ENCODE data around the gene C6orf89. TPM values are rescaled to one million over a fixed set of nuclear protein-coding genes. Genes with fewer than 3 reads are reported as not detected.

The C6orf89 gene
- total RNA-seq, 4 donors from 2014 or later = 29.8 to 42.1 (median 37.9) TPM

DNA sequence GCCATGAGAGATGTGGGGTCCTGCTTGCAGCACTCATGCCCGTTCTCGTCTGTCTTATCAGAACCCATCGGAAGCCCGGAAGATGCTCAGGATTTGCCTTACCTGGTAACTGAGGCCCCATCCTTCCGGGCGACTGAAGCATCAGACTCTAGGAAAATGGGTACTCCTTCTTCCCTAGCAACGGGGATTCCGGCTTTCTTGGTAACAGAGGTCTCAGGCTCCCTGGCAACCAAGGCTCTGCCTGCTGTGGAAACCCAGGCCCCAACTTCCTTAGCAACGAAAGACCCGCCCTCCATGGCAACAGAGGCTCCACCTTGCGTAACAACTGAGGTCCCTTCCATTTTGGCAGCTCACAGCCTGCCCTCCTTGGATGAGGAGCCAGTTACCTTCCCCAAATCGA is 77.1 kb downstream of the C6orf89 start:
- Histone ChIP-seq H3K4me3 (no peak overlapping the region), H3K27ac (no peak overlapping the region), H3K27me3 (no peaks in the 10 kb centered on the region), H3K4me1 (peaks cover 56% of the 10 kb centered on the region), H3K9me3 (no peaks in the 10 kb centered on the region), H3K36me3 (peaks cover 11% of the 10 kb centered on the region)
- TF ChIP-seq POLR2A (IDR thresholded peaks at IDR 0.05) (no peak), EP300 (IDR thresholded peaks at IDR 0.05) (no peak), POLR2AphosphoS5 (IDR thresholded peaks at IDR 0.05) (no peak)
- TF ChIP-seq, protein P1, sequence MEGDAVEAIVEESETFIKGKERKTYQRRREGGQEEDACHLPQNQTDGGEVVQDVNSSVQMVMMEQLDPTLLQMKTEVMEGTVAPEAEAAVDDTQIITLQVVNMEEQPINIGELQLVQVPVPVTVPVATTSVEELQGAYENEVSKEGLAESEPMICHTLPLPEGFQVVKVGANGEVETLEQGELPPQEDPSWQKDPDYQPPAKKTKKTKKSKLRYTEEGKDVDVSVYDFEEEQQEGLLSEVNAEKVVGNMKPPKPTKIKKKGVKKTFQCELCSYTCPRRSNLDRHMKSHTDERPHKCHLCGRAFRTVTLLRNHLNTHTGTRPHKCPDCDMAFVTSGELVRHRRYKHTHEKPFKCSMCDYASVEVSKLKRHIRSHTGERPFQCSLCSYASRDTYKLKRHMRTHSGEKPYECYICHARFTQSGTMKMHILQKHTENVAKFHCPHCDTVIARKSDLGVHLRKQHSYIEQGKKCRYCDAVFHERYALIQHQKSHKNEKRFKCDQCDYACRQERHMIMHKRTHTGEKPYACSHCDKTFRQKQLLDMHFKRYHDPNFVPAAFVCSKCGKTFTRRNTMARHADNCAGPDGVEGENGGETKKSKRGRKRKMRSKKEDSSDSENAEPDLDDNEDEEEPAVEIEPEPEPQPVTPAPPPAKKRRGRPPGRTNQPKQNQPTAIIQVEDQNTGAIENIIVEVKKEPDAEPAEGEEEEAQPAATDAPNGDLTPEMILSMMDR (IDR thresholded peaks at IDR 0.05) = no peak
- WGBS = 91% methylated on average over 7 of the region's 12 CpGs
- peak in 1 of 2 donors; percentile 85 for DNase-seq (ENCODE audit: low spot score in 2 of 2)

DNA sequence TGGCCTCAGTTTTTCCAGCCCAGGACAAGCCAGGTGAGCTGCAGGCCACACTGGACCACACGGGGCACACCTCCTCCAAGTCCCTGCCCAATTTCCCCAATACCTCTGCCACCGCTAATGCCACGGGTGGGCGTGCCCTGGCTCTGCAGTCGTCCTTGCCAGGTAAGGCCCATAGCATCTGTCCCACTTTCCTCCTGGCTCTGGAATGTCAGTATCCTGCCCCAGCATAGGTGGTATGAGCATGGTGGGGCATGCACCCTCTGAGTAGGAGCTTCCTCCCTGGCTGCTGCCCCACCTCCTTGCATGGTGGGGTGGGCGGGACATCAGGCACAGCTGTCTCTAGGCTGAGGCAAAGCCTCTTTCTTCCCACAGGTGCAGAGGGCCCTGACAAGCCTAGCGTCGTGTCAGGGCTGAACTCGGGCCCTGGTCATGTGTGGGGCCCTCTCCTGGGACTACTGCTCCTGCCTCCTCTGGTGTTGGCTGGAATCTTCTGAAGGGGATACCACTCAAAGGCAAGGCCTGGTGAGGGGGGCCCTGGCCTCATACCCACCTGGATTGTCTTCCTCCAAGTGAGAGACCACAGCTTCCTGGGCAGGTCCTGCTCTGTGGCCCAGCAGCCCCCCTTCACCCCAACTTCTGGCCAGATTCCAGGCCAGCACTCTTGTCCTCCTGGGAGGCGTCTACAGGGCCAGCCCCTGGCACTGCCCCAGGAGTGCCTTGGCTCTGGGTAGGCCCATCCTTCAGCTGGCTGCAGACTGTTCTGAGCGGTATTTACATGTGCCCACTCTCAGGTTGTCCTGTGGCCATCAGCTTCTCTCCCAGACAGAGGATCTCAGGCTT is 77.9 kb downstream of the C6orf89 start:
- Histone ChIP-seq H3K4me1 (peaks cover 56% of the 10 kb centered on the region), H3K27ac (no peak overlapping the region), H3K27me3 (no peaks in the 10 kb centered on the region), H3K4me3 (no peak overlapping the region), H3K9me3 (no peaks in the 10 kb centered on the region), H3K36me3 (peaks cover 19% of the 10 kb centered on the region)
- no peak for DNase-seq (ENCODE audit: low spot score in 2 of 2)
- TF ChIP-seq POLR2A (IDR thresholded peaks at IDR 0.05) (no peak), EP300 (IDR thresholded peaks at IDR 0.05) (no peak), POLR2AphosphoS5 (IDR thresholded peaks at IDR 0.05) (no peak)
- TF ChIP-seq, protein P1 (IDR thresholded peaks at IDR 0.05) = no peak
- WGBS = 50% methylated on average over 7 of the region's 11 CpGs

- no peak overlapping the region for H3K27ac ChIP-seq
- no peak for TF ChIP-seq POLR2AphosphoS5 (IDR thresholded peaks at IDR 0.05)
- TF ChIP-seq EP300 (IDR thresholded peaks at IDR 0.05) = no peak
- TF ChIP-seq, protein P1 (IDR thresholded peaks at IDR 0.05) = no peak
- no peak for TF ChIP-seq POLR2A (IDR thresholded peaks at IDR 0.05)
- 80% methylated on average over 1 of the region's 6 CpGs for WGBS
Observed at GRCh38 chr6:36964349-36964748, 78.6 kb downstream of the C6orf89 start.

GRCh38 chr6:36964908-36965307 is 79.2 kb downstream of the C6orf89 start:
- DNase-seq (ENCODE audit: low spot score in 2 of 2) = no peak
- H3K9me3 ChIP-seq = no peaks in the 10 kb centered on the region
- peaks cover 31% of the 10 kb centered on the region for H3K36me3 ChIP-seq
- TF ChIP-seq EP300 (IDR thresholded peaks at IDR 0.05) = no peak
- TF ChIP-seq, protein P1 (IDR thresholded peaks at IDR 0.05) = no peak
- TF ChIP-seq POLR2A (IDR thresholded peaks at IDR 0.05) = no peak
- no peak overlapping the region for H3K27ac ChIP-seq
- 84% methylated on average over 4 of the region's 4 CpGs for WGBS
- H3K4me3 ChIP-seq = no peak overlapping the region
- H3K4me1 ChIP-seq = peaks cover 64% of the 10 kb centered on the region
- no peaks in the 10 kb centered on the region for H3K27me3 ChIP-seq

More at GRCh38 chr6:36964349-36964748, 78.6 kb downstream of the C6orf89 start:
- DNase-seq (ENCODE audit: low spot score in 2 of 2) = no peak
- H3K9me3 ChIP-seq = no peaks in the 10 kb centered on the region
- no peaks in the 10 kb centered on the region for H3K27me3 ChIP-seq
- peaks cover 26% of the 10 kb centered on the region for H3K36me3 ChIP-seq
- H3K4me3 ChIP-seq = no peak overlapping the region
- H3K4me1 ChIP-seq = peaks cover 59% of the 10 kb centered on the region

DNA sequence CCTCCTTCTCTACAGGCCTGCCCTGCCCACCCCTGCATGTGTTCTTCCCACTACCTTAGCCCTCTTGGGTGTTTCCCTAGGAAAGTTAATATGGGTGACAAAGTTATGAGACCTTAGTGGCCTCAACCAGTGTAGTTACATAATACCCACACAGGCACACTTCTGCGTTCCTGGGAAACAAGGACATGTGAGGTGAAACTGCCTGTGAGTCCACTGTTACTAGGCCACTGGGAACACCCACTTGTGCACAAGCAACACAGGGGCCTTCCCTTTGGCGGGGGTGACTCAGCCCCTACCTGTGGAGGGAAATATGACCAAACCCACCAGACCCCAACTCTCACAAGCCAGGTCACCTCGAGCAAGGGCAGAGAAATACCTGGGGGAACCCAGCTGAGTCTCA is 81.5 kb downstream of the C6orf89 start:
- H3K4me3 ChIP-seq = no peak overlapping the region
- no peak for DNase-seq (ENCODE audit: low spot score in 2 of 2)
- H3K27me3 ChIP-seq = no peaks in the 10 kb centered on the region
- peaks cover 55% of the 10 kb centered on the region for H3K36me3 ChIP-seq
- WGBS = 86% methylated on average over 1 of the region's 3 CpGs
- peaks cover 60% of the 10 kb centered on the region for H3K4me1 ChIP-seq
- no peaks in the 10 kb centered on the region for H3K9me3 ChIP-seq
- no peak overlapping the region for H3K27ac ChIP-seq
- TF ChIP-seq, protein P1 (IDR thresholded peaks at IDR 0.05) = no peak
- TF ChIP-seq POLR2A (IDR thresholded peaks at IDR 0.05) (no peak), EP300 (IDR thresholded peaks at IDR 0.05) (no peak), POLR2AphosphoS5 (IDR thresholded peaks at IDR 0.05) (no peak)

Data from suprapubic skin (tissue), 4 donors.